GM19395 (cell line): ENCODE results near the gene HOXD1.

ENCODE experiments used
- ATAC-seq: cut with Tn5 transposase; IDR thresholded peaks from one replicate; pipeline ENCODE4 v1.9.1; 2021; ENCODE audit warnings: mild to moderate bottlenecking, moderate library complexity; ENCODE audit not compliant: unreplicated experiment

HOXD1 gene

GRCh38 chr2:176152350-176153181 is 35.9 kb upstream of the HOXD1 start:
- no peak for ATAC-seq

GRCh38 chr2:176154576-176155252 is 33.8 kb upstream of the HOXD1 start:
- ATAC-seq = no peak

GRCh38 chr2:176155356-176156044 is 33.0 kb upstream of the HOXD1 start:
- no peak for ATAC-seq

GRCh38 chr2:176156301-176156806 is 32.1 kb upstream of the HOXD1 start:
- no peak for ATAC-seq

GRCh38 chr2:176156807-176157498 is 31.5 kb upstream of the HOXD1 start, which contains the start of gene HOXD3:
TSS of gene HOXD3 (plus strand) at chr2:176157307. CDS start at chr2:176169115, 11,808 bp downstream.
- ATAC-seq = no peak

- no peak for ATAC-seq
These were observed 30.8 kb upstream of the HOXD1 start for GRCh38 chr2:176157499-176158185.

GRCh38 chr2:176158186-176158591 is 30.3 kb upstream of the HOXD1 start:
- no peak for ATAC-seq

GRCh38 chr2:176158855-176159662 is 29.4 kb upstream of the HOXD1 start:
- no peak for ATAC-seq

- ATAC-seq = no peak
These were observed 28.7 kb upstream of the HOXD1 start for GRCh38 chr2:176159663-176160250.

GRCh38 chr2:176160251-176160985 is 28.1 kb upstream of the HOXD1 start:
- no peak for ATAC-seq

GRCh38 chr2:176160986-176161824 is 27.3 kb upstream of the HOXD1 start:
- no peak for ATAC-seq

- no peak for ATAC-seq
These were observed 26.4 kb upstream of the HOXD1 start for GRCh38 chr2:176161825-176162626.

- no peak for ATAC-seq
These were observed 25.4 kb upstream of the HOXD1 start for GRCh38 chr2:176162911-176163671.

- no peak for ATAC-seq
These were observed 24.8 kb upstream of the HOXD1 start for GRCh38 chr2:176163672-176164056.

GRCh38 chr2:176164201-176164600 is 24.3 kb upstream of the HOXD1 start:
- no peak for ATAC-seq
